ENCODE results near the gene OR56B4.
"Not testable (repeated sequence)": the region's sequence is repeated elsewhere in the genome, so short reads cannot be mapped to it uniquely, and the experiment has no call there.

The OR56B4 gene

GRCh38 chr11:6095798-6096197 lies 11.7 kb upstream of the OR56B4 start:
- Histone ChIP-seq H3K9me3 (peaks cover 8% of the 10 kb centered on the region), H3K27ac (peak overlapping the region; percentile 44), H3K27me3 (no peaks in the 10 kb centered on the region), H3K9ac (no peak overlapping the region), H3K36me3 (no peaks in the 10 kb centered on the region), H3K4me2 (peak overlapping the region; percentile 64), H3K4me3 (no peak overlapping the region), H3K4me1 (peaks cover 39% of the 10 kb centered on the region), H4K20me1 (no peaks in the 10 kb centered on the region)
- no peak for TF ChIP-seq Cebpa-rat (IDR thresholded peaks at IDR 0.05)

GRCh38 chr11:6096417-6096816 lies 11.1 kb upstream of the OR56B4 start:
- Histone ChIP-seq H4K20me1 (no peaks in the 10 kb centered on the region), H3K4me1 (peaks cover 39% of the 10 kb centered on the region), H3K4me2 (peak overlapping the region; percentile 64), H3K9me3 (peaks cover 8% of the 10 kb centered on the region), H3K36me3 (no peaks in the 10 kb centered on the region), H3K4me3 (no peak overlapping the region), H3K9ac (no peak overlapping the region), H3K27me3 (no peaks in the 10 kb centered on the region), H3K27ac (peak overlapping the region; percentile 44)
- no peak for TF ChIP-seq Cebpa-rat (IDR thresholded peaks at IDR 0.05)

GRCh38 chr11:6099577-6099976 lies 7.9 kb upstream of the OR56B4 start:
- no peaks in the 10 kb centered on the region for H3K9me3 ChIP-seq
- H3K27me3 ChIP-seq: no peaks in the 10 kb centered on the region
- no peaks in the 10 kb centered on the region for H3K36me3 ChIP-seq
- H3K27ac ChIP-seq: no peak overlapping the region
- peaks cover 31% of the 10 kb centered on the region for H3K4me1 ChIP-seq
- H3K9ac ChIP-seq: no peak overlapping the region
- H4K20me1 ChIP-seq: no peaks in the 10 kb centered on the region
- no peak for TF ChIP-seq Cebpa-rat (IDR thresholded peaks at IDR 0.05)
- H3K4me2 ChIP-seq: peak overlapping the region; percentile 9; the same call in 1 of the 2 replicates
- no peak overlapping the region for H3K4me3 ChIP-seq

GRCh38 chr11:6110011-6110410 lies 2.5 kb downstream of the OR56B4 start:
- no peak overlapping the region for H3K9ac ChIP-seq

GRCh38 chr11:6111673-6112072 lies 4.2 kb downstream of the OR56B4 start:
- no peaks in the 10 kb centered on the region for H3K36me3 ChIP-seq
- H4K20me1 ChIP-seq: no peaks in the 10 kb centered on the region
- no peaks in the 10 kb centered on the region for H3K4me1 ChIP-seq
- H3K4me2 ChIP-seq: no peak overlapping the region
- no peak overlapping the region for H3K4me3 ChIP-seq
- no peak overlapping the region for H3K27ac ChIP-seq
- TF ChIP-seq Cebpa-rat (IDR thresholded peaks at IDR 0.05): no peak
- H3K27me3 ChIP-seq: no peaks in the 10 kb centered on the region
- no peaks in the 10 kb centered on the region for H3K9me3 ChIP-seq
- no peak overlapping the region for H3K9ac ChIP-seq

More at GRCh38 chr11:6110011-6110410, 2.5 kb downstream of the OR56B4 start:
- Histone ChIP-seq H3K9me3 (no peaks in the 10 kb centered on the region), H3K4me2 (no peak overlapping the region), H3K36me3 (no peaks in the 10 kb centered on the region), H3K4me1 (no peaks in the 10 kb centered on the region), H3K27ac (no peak overlapping the region), H4K20me1 (no peaks in the 10 kb centered on the region), H3K27me3 (no peaks in the 10 kb centered on the region), H3K4me3 (no peak overlapping the region)
- no peak for TF ChIP-seq Cebpa-rat (IDR thresholded peaks at IDR 0.05)

- Histone ChIP-seq H3K4me1 (no peaks in the 10 kb centered on the region), H3K9ac (no peak overlapping the region), H4K20me1 (no peaks in the 10 kb centered on the region), H3K27ac (no peak overlapping the region), H3K36me3 (no peaks in the 10 kb centered on the region), H3K9me3 (peaks cover 11% of the 10 kb centered on the region; the same call in 1 of the 2 replicates), H3K27me3 (no peaks in the 10 kb centered on the region), H3K4me2 (no peak overlapping the region), H3K4me3 (no peak overlapping the region)
- no peak for TF ChIP-seq Cebpa-rat (IDR thresholded peaks at IDR 0.05)
These were observed 9.2 kb downstream of the OR56B4 start for GRCh38 chr11:6116638-6117037.

GRCh38 chr11:6124245-6124644 lies 16.8 kb downstream of the OR56B4 start:
- Histone ChIP-seq H3K9ac (no peak overlapping the region), H3K27me3 (no peaks in the 10 kb centered on the region), H3K4me1 (no peaks in the 10 kb centered on the region), H3K36me3 (no peaks in the 10 kb centered on the region), H3K9me3 (peaks cover under 1% of the 10 kb centered on the region; the same call in 1 of the 2 replicates), H4K20me1 (no peaks in the 10 kb centered on the region), H3K4me2 (no peak overlapping the region), H3K27ac (no peak overlapping the region), H3K4me3 (no peak overlapping the region)
- no peak for TF ChIP-seq Cebpa-rat (IDR thresholded peaks at IDR 0.05)

GRCh38 chr11:6127881-6128280 lies 20.4 kb downstream of the OR56B4 start:
- Histone ChIP-seq H3K4me2 (no peak overlapping the region), H3K36me3 (no peaks in the 10 kb centered on the region), H3K9ac (no peak overlapping the region), H4K20me1 (no peaks in the 10 kb centered on the region), H3K27ac (no peak overlapping the region), H3K4me1 (no peaks in the 10 kb centered on the region), H3K9me3 (no peaks in the 10 kb centered on the region), H3K4me3 (no peak overlapping the region), H3K27me3 (no peaks in the 10 kb centered on the region)
- no peak for TF ChIP-seq Cebpa-rat (IDR thresholded peaks at IDR 0.05)

- Histone ChIP-seq H3K9ac (no peak overlapping the region), H3K27me3 (no peaks in the 10 kb centered on the region), H3K36me3 (no peaks in the 10 kb centered on the region), H3K4me1 (no peaks in the 10 kb centered on the region), H3K4me3 (no peak overlapping the region), H3K4me2 (no peak overlapping the region), H3K27ac (no peak overlapping the region), H3K9me3 (no peaks in the 10 kb centered on the region), H4K20me1 (no peaks in the 10 kb centered on the region)
- no peak for TF ChIP-seq Cebpa-rat (IDR thresholded peaks at IDR 0.05)
These were observed 21.5 kb downstream of the OR56B4 start for GRCh38 chr11:6129011-6129410.

- no peak for TF ChIP-seq Cebpa-rat (IDR thresholded peaks at IDR 0.05)
- Histone ChIP-seq H4K20me1 (no peaks in the 10 kb centered on the region), H3K27ac (no peak overlapping the region), H3K4me2 (no peak overlapping the region), H3K4me3 (no peak overlapping the region), H3K9ac (no peak overlapping the region), H3K36me3 (no peaks in the 10 kb centered on the region), H3K9me3 (no peaks in the 10 kb centered on the region), H3K4me1 (no peaks in the 10 kb centered on the region), H3K27me3 (no peaks in the 10 kb centered on the region)
These were observed 22.2 kb downstream of the OR56B4 start for GRCh38 chr11:6129635-6130034.

- no peaks in the 10 kb centered on the region for H3K36me3 ChIP-seq
These were observed 24.9 kb downstream of the OR56B4 start for GRCh38 chr11:6132431-6132830.

GRCh38 chr11:6135936-6136335 lies 28.5 kb downstream of the OR56B4 start:
- not testable (repeated sequence) for H3K4me1 ChIP-seq, H3K4me2 ChIP-seq, H3K9ac ChIP-seq, H3K27me3 ChIP-seq, H4K20me1 ChIP-seq, H3K9me3 ChIP-seq, H3K4me3 ChIP-seq, H3K27ac ChIP-seq, H3K36me3 ChIP-seq

More at GRCh38 chr11:6132431-6132830, 24.9 kb downstream of the OR56B4 start:
- H3K4me3 ChIP-seq: no peak overlapping the region
- no peak overlapping the region for H3K27ac ChIP-seq
- no peaks in the 10 kb centered on the region for H4K20me1 ChIP-seq
- H3K4me2 ChIP-seq: no peak overlapping the region
- H3K9me3 ChIP-seq: no peaks in the 10 kb centered on the region
- no peaks in the 10 kb centered on the region for H3K4me1 ChIP-seq
- no peak overlapping the region for H3K9ac ChIP-seq
- no peak for TF ChIP-seq Cebpa-rat (IDR thresholded peaks at IDR 0.05)
- no peaks in the 10 kb centered on the region for H3K27me3 ChIP-seq

Data from BLaER1 (cell line).